ENCODE data around the gene PACS1. TPM values are rescaled to one million over a fixed set of nuclear protein-coding genes. Genes with fewer than 3 reads are reported as not detected.
"Not testable (repeated sequence)": the region's sequence is repeated elsewhere in the genome, so short reads cannot be mapped to it uniquely, and the experiment has no call there.

PACS1 gene
- total RNA-seq, 3 donors from 2014 or later = 37.9 to 40.6 (median 38.6) TPM

- intact Hi-C loops (cut with DNase I; ENCODE audit: low total_unique reads) = no loop called here
Observed at GRCh38 chr11:66271816-66272215, 201.7 kb downstream of the PACS1 start.

GRCh38 chr11:66272596-66272995 is 202.5 kb downstream of the PACS1 start:
- Histone ChIP-seq H3K36me3 (peaks cover 11% of the 10 kb centered on the region), H3K9me3 (no peaks in the 10 kb centered on the region), H3K27me3 (no peaks in the 10 kb centered on the region), H3K4me3 (no peak overlapping the region), H3K4me1 (peaks cover 3 to 7% of the 10 kb centered on the region in 2 donors), H3K27ac (no peak overlapping the region)
- no peak for TF ChIP-seq POLR2A (IDR thresholded peaks at IDR 0.05)
- no peak for TF ChIP-seq CTCF (IDR thresholded peaks at IDR 0.05)
- TF ChIP-seq POLR2AphosphoS5 (IDR thresholded peaks at IDR 0.05) = no peak
- no peak for DNase-seq (ENCODE audit: low spot score in 2 of 2)
- intact Hi-C loops (cut with DNase I; ENCODE audit: low total_unique reads) = no loop called here

More at GRCh38 chr11:66271816-66272215, 201.7 kb downstream of the PACS1 start:
- H3K9me3 ChIP-seq = no peaks in the 10 kb centered on the region
- peaks cover 3 to 10% of the 10 kb centered on the region in 2 donors for H3K4me1 ChIP-seq
- DNase-seq (ENCODE audit: low spot score in 2 of 2) = no peak
- H3K36me3 ChIP-seq = peaks cover 11% of the 10 kb centered on the region
- H3K27me3 ChIP-seq = no peaks in the 10 kb centered on the region
- no peak overlapping the region for H3K27ac ChIP-seq
- TF ChIP-seq POLR2A (IDR thresholded peaks at IDR 0.05) (no peak), POLR2AphosphoS5 (IDR thresholded peaks at IDR 0.05) (no peak), CTCF (IDR thresholded peaks at IDR 0.05) (no peak)
- H3K4me3 ChIP-seq = no peak overlapping the region

GRCh38 chr11:66274219-66274618 is 204.1 kb downstream of the PACS1 start:
- Histone ChIP-seq H3K27me3 (no peaks in the 10 kb centered on the region), H3K27ac (no peak overlapping the region), H3K36me3 (peaks cover 11% of the 10 kb centered on the region), H3K4me1 (peaks cover 7% of the 10 kb centered on the region in 2 donors), H3K4me3 (no peak overlapping the region), H3K9me3 (no peaks in the 10 kb centered on the region)
- no peak for DNase-seq (ENCODE audit: low spot score in 2 of 2)
- intact Hi-C loops (cut with DNase I; ENCODE audit: low total_unique reads) = no loop called here
- TF ChIP-seq POLR2AphosphoS5 (IDR thresholded peaks at IDR 0.05) (no peak), POLR2A (IDR thresholded peaks at IDR 0.05) (no peak), CTCF (IDR thresholded peaks at IDR 0.05) (no peak)

GRCh38 chr11:66275396-66275795 is 205.3 kb downstream of the PACS1 start:
- H3K9me3 ChIP-seq = no peaks in the 10 kb centered on the region
- no peaks in the 10 kb centered on the region for H3K27me3 ChIP-seq
- TF ChIP-seq POLR2AphosphoS5 (IDR thresholded peaks at IDR 0.05) = no peak
- no peak overlapping the region for H3K27ac ChIP-seq
- DNase-seq (ENCODE audit: low spot score in 2 of 2) = no peak
- H3K4me3 ChIP-seq = no peak overlapping the region
- intact Hi-C loops (cut with DNase I; ENCODE audit: low total_unique reads) = no loop called here
- H3K36me3 ChIP-seq = peaks cover 11% of the 10 kb centered on the region
- peaks cover 0 to 4% of the 10 kb centered on the region in 2 donors for H3K4me1 ChIP-seq

- no peak overlapping the region for H3K4me3 ChIP-seq
- DNase-seq (ENCODE audit: low spot score in 2 of 2) = no peak
- intact Hi-C loops (cut with DNase I; ENCODE audit: low total_unique reads) = no loop called here
- peaks cover 0 to 4% of the 10 kb centered on the region in 2 donors for H3K4me1 ChIP-seq
- H3K27ac ChIP-seq = no peak overlapping the region
- H3K27me3 ChIP-seq = no peaks in the 10 kb centered on the region
- TF ChIP-seq POLR2A (IDR thresholded peaks at IDR 0.05) (no peak), CTCF (IDR thresholded peaks at IDR 0.05) (no peak), POLR2AphosphoS5 (IDR thresholded peaks at IDR 0.05) (no peak)
- H3K36me3 ChIP-seq = peaks cover 11% of the 10 kb centered on the region
- no peaks in the 10 kb centered on the region for H3K9me3 ChIP-seq
Observed at GRCh38 chr11:66275984-66276612, 206.0 kb downstream of the PACS1 start.

GRCh38 chr11:66276619-66277018 is 206.5 kb downstream of the PACS1 start:
- H3K27ac ChIP-seq; H3K4me3 ChIP-seq; intact Hi-C loops (cut with DNase I; ENCODE audit: low total_unique reads); H3K4me1 ChIP-seq; DNase-seq (ENCODE audit: low spot score in 2 of 2); H3K27me3 ChIP-seq; H3K9me3 ChIP-seq: not testable (repeated sequence)
- H3K36me3 ChIP-seq = peaks cover 11% of the 10 kb centered on the region

GRCh38 chr11:66277064-66277463 is 207.0 kb downstream of the PACS1 start:
- intact Hi-C loops (cut with DNase I; ENCODE audit: low total_unique reads); H3K4me3 ChIP-seq; H3K27me3 ChIP-seq; H3K4me1 ChIP-seq; DNase-seq (ENCODE audit: low spot score in 2 of 2); H3K9me3 ChIP-seq: not testable (repeated sequence)
- peaks cover 11% of the 10 kb centered on the region for H3K36me3 ChIP-seq
- peak overlapping the region in 1 of 2 donors; percentile 40 for H3K27ac ChIP-seq

All from breast epithelium (tissue), 4 donors.